GM12878 (cell line): Measurements from ENCODE around the gene MGME1.

ENCODE experiments used
- EED ChIP-seq: sonication (generic); IDR thresholded peaks from 2 replicates; pipeline ENCODE4 v1.6.1; 2016; ENCODE audit warnings: antibody characterized with exemption, low read depth
- RB1 ChIP-seq: fragments of 450-650 bp; formaldehyde crosslinking; IDR thresholded peaks from 2 replicates; pipeline ENCODE4 v1.6.1; 2017; ENCODE audit warnings: mild to moderate bottlenecking, borderline replicate concordance
- TF ChIP-seq, protein P1 (sequence below), 3 experiments: IDR thresholded peaks in 2 of 3; conservative IDR thresholded peaks in 1 of 3; 2 replicates each; pipeline ENCODE4 v1.5.1; 2011; ENCODE audit warnings: low read depth in 3 of 3, low read length in 3 of 3, mild to moderate bottlenecking in 3 of 3, control low read depth in 2 of 3, moderate library complexity in 2 of 3, inconsistent platforms in 1 of 3, mixed read lengths in 1 of 3; ENCODE audit not compliant: control insufficient read depth in 2 of 3, insufficient read depth in 1 of 3; ENCODE audit errors: extremely low read depth in 1 of 3

DNA sequence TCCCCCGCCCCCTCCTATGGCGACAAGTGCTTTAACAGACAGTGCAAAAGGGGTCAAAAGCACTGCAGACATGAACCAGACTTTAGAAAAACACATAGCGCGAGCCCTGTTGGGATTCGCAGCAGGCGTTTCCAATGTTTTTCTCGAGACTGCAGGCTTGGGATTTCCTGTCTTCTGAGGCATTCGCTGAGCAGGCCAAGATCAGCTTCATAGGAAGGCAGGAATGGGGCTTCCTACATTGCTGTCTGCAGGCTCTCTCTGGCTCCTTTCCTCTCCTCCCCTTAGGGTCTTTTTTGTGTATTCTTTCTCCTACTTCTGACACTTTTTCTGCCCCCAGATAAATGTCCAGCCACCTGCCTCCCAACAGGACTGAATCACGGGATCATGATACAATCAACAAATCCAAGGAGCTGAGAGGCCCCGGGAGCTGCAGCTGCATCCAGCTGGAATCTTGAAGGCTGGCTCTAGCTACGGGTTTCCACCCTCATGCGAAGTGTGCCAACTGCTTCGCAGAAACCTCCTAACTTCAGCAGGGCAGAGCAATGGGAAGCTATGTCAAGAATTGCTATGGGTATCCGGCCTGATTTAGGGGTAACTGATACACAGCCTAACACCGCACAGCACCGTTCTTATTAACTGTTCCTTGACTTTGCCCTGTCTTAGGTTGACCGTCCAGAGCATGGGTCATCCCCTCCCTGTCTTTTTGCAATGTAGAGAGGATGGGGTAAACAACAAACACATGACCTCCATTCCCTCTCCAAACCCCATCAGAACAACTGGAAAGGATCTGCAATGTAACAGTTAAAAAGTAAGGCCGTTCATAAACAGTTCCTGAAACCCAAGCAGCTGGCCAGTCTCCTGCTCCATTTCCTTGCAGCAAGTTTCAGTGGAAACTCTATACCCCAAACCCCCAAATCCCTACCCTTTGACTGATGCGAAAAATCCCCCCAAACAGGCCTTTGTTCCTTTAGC lies 31.8 kb upstream of the MGME1 start:
- TF ChIP-seq EED: no peak
- no peak for TF ChIP-seq RB1
- TF ChIP-seq, protein P1, sequence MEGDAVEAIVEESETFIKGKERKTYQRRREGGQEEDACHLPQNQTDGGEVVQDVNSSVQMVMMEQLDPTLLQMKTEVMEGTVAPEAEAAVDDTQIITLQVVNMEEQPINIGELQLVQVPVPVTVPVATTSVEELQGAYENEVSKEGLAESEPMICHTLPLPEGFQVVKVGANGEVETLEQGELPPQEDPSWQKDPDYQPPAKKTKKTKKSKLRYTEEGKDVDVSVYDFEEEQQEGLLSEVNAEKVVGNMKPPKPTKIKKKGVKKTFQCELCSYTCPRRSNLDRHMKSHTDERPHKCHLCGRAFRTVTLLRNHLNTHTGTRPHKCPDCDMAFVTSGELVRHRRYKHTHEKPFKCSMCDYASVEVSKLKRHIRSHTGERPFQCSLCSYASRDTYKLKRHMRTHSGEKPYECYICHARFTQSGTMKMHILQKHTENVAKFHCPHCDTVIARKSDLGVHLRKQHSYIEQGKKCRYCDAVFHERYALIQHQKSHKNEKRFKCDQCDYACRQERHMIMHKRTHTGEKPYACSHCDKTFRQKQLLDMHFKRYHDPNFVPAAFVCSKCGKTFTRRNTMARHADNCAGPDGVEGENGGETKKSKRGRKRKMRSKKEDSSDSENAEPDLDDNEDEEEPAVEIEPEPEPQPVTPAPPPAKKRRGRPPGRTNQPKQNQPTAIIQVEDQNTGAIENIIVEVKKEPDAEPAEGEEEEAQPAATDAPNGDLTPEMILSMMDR (IDR thresholded peaks at IDR 0.05 in 2 of 3, conservative IDR thresholded peaks at IDR 0.05 in 1 of 3; ENCODE audit: control insufficient read depth in 2 of 3, extremely low read depth in 1 of 3, insufficient read depth in 1 of 3, low read depth in 3 of 3, low read length in 3 of 3): no peak
